ENCODE measurements around the gene NIPAL3.

Gene NIPAL3

GRCh38 chr1:24470592-24470991, 55.0 kb downstream of the NIPAL3 start:
- H4K20me1 ChIP-seq: no peaks in the 10 kb centered on the region
- no peak overlapping the region for H3K4me2 ChIP-seq
- peaks cover 5 to 35% (median 21%) of the 10 kb centered on the region in 10 experiments for H3K4me1 ChIP-seq
- H3K9ac ChIP-seq: no peak overlapping the region
- TF ChIP-seq Cebpa-rat (IDR thresholded peaks at IDR 0.05): no peak
- H3K27ac ChIP-seq: no peak overlapping the region
- no peak overlapping the region for H3K4me3 ChIP-seq
- H3K9me3 ChIP-seq (replicated peaks in 1 of 11): peaks cover 0 to 6% (median 0%) of the 10 kb centered on the region in 11 experiments; a peak in 2 of 22 replicates
- H3K27me3 ChIP-seq: no peaks in the 10 kb centered on the region
- H3K36me3 ChIP-seq: peaks cover 0 to 11% (median 0%) of the 10 kb centered on the region in 11 experiments; a peak in 1 of 22 replicates

DNA sequence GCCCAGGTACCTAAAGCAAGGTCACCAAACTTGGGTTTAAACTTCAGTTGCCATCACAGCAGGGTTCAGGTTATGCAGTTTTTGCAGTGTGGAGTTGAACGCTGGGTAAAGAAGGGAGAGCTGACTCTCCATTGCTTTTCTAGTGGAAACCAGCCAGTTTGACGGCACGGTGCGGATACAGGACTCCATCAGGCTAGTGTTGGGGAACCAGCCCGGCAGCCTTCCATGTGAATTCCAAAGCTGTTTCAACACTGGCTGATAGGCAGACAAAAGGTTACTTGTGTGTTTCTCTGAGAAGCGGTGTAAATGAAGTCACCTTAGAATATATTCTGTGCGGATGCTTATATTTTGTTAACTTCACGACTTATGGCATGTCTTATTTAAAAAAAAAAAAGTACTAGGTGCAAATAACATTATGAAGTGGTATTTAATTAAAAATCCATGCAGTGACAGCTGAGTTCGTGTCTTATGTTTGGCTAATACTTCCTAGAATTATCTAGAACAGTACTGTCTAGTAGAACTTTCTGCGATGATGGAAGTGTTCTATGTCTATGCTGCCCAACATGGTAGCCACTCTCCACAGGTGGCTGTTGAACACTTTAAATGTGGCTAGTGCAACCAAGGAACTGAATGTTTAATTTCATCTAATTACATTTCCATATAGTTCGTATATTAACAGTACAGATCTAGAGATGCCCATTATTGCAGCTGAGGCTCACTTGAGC, 57.1 kb downstream of the NIPAL3 start:
- TF ChIP-seq Cebpa-rat (IDR thresholded peaks at IDR 0.05): no peak
- Histone ChIP-seq H3K4me3 (no peak overlapping the region), H4K20me1 (no peaks in the 10 kb centered on the region), H3K4me2 (no peak overlapping the region), H3K9ac (no peak overlapping the region), H3K27me3 (no peaks in the 10 kb centered on the region), H3K36me3 (0 out of 22 replicates have a peak, but pooled peaks cover 0 to 3% (median 0%) of the 10 kb centered on the region in 11 experiments), H3K27ac (no peak overlapping the region), H3K9me3 (replicated peaks in 1 of 11) (peaks cover 0 to 6% (median 0%) of the 10 kb centered on the region in 11 experiments; a peak in 2 of 22 replicates), H3K4me1 (peaks cover 3 to 23% (median 15%) of the 10 kb centered on the region in 10 experiments; a peak in 17 of 20 replicates)

GRCh38 chr1:24474193-24474592, 58.6 kb downstream of the NIPAL3 start:
- Histone ChIP-seq H3K9me3 (replicated peaks in 1 of 11) (peaks cover 0 to 6% (median 0%) of the 10 kb centered on the region in 11 experiments; a peak in 2 of 22 replicates), H3K4me3 (no peak overlapping the region), H3K27ac (no peak overlapping the region), H3K27me3 (no peaks in the 10 kb centered on the region), H3K4me1 (peaks cover 0 to 12% (median 10%) of the 10 kb centered on the region in 10 experiments; a peak in 14 of 20 replicates), H3K9ac (no peak overlapping the region), H3K36me3 (0 out of 22 replicates have a peak, but pooled peaks cover 0 to 3% (median 0%) of the 10 kb centered on the region in 11 experiments), H3K4me2 (no peak overlapping the region), H4K20me1 (no peaks in the 10 kb centered on the region)
- no peak for TF ChIP-seq Cebpa-rat (IDR thresholded peaks at IDR 0.05)

GRCh38 chr1:24475700-24476099, 60.1 kb downstream of the NIPAL3 start:
- Histone ChIP-seq H3K9me3 (replicated peaks in 1 of 11) (no peaks in the 10 kb centered on the region), H3K27me3 (no peaks in the 10 kb centered on the region), H4K20me1 (no peaks in the 10 kb centered on the region), H3K4me3 (no peak overlapping the region), H3K4me2 (peak overlapping the region in 7 of 11 experiments; percentile 14 to 87 (median 66); a peak in 14 of 22 replicates), H3K27ac (no peak overlapping the region), H3K36me3 (no peaks in the 10 kb centered on the region), H3K9ac (no peak overlapping the region), H3K4me1 (peaks cover 6 to 18% (median 14%) of the 10 kb centered on the region in 10 experiments)
- no peak for TF ChIP-seq Cebpa-rat (IDR thresholded peaks at IDR 0.05)

- Histone ChIP-seq H3K36me3 (no peaks in the 10 kb centered on the region), H3K4me1 (peaks cover 14 to 27% (median 23%) of the 10 kb centered on the region in 10 experiments), H3K9ac (no peak overlapping the region), H4K20me1 (no peaks in the 10 kb centered on the region), H3K27me3 (no peaks in the 10 kb centered on the region), H3K4me3 (no peak overlapping the region), H3K27ac (no peak overlapping the region), H3K4me2 (no peak overlapping the region), H3K9me3 (replicated peaks in 1 of 11) (no peaks in the 10 kb centered on the region)
- TF ChIP-seq Cebpa-rat (IDR thresholded peaks at IDR 0.05): no peak
Measured at GRCh38 chr1:24476571-24476970, 61.0 kb downstream of the NIPAL3 start.

DNA sequence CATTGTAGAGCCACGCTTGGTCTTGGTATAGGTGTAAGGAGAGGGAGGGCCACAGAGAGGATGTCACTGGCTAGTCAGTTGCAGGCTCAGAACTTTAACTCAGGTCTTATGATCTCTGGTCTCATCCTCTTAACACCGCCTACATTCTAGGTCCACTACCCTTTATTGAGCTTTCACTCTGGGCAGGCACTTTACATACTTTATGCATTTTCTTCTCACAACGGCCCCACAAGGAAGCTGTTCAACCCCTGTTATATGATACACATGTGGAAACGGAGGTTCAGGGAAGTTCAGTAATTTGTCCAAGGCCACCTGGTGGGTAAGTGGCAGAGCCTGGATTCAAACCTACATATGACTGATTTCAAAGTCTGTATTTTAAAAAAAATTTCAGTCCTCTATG, 61.7 kb downstream of the NIPAL3 start:
- Histone ChIP-seq H3K9ac (no peak overlapping the region), H3K4me3 (no peak overlapping the region), H3K4me2 (no peak overlapping the region), H3K4me1 (peaks cover 21 to 34% (median 29%) of the 10 kb centered on the region in 10 experiments), H4K20me1 (no peaks in the 10 kb centered on the region), H3K27me3 (no peaks in the 10 kb centered on the region), H3K9me3 (replicated peaks in 1 of 11) (peaks cover 0 to 4% (median 0%) of the 10 kb centered on the region in 11 experiments; a peak in 1 of 22 replicates), H3K27ac (no peak overlapping the region), H3K36me3 (no peaks in the 10 kb centered on the region)
- no peak for TF ChIP-seq Cebpa-rat (IDR thresholded peaks at IDR 0.05)

DNA sequence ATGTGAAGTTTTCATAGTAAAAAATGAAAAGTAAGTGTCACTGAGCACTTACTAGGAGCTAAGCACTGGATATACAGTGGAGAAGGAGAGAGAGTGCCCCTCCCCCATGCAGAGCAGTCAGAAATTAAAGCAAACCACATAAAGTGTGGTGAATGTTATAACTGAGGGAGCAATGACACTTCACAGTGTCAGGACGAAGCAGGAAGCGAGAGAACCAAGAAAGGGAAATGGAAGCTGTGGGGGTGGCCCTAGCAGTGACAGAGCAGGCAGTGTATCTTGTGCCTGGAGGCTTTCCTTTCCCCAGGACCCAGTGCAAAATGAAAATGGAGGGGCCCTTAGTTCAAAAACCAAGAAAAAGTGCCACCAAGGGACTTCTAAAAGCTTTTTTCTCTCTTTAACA, 65.5 kb downstream of the NIPAL3 start:
- H3K9me3 ChIP-seq (replicated peaks in 1 of 11): peaks cover 0 to 6% (median 0%) of the 10 kb centered on the region in 11 experiments; a peak in 1 of 22 replicates
- H3K36me3 ChIP-seq: no peaks in the 10 kb centered on the region
- TF ChIP-seq Cebpa-rat (IDR thresholded peaks at IDR 0.05): no peak
- peaks cover 22 to 39% (median 33%) of the 10 kb centered on the region in 10 experiments for H3K4me1 ChIP-seq
- no peak overlapping the region for H3K4me3 ChIP-seq
- H3K4me2 ChIP-seq: peak overlapping the region; percentile 45 to 77 (median 65)
- H3K9ac ChIP-seq: peak overlapping the region in 8 of 11 experiments; percentile 1 to 56 (median 22); a peak in 9 of 22 replicates
- H3K27ac ChIP-seq: peak overlapping the region; percentile 33 to 79 (median 72); a peak in 20 of 22 replicates
- no peaks in the 10 kb centered on the region for H3K27me3 ChIP-seq
- H4K20me1 ChIP-seq: no peaks in the 10 kb centered on the region

GRCh38 chr1:24481843-24482610, 66.4 kb downstream of the NIPAL3 start:
- H3K4me2 ChIP-seq: peak overlapping the region; percentile 45 to 77 (median 65)
- peak overlapping the region in 9 of 11 experiments; percentile 1 to 56 (median 21); a peak in 9 of 22 replicates for H3K9ac ChIP-seq
- TF ChIP-seq Cebpa-rat (IDR thresholded peaks at IDR 0.05): no peak
- peak overlapping the region; percentile 33 to 79 (median 72); a peak in 19 of 22 replicates for H3K27ac ChIP-seq
- H3K27me3 ChIP-seq: no peaks in the 10 kb centered on the region
- H3K9me3 ChIP-seq (replicated peaks in 1 of 11): peaks cover 0 to 6% (median 0%) of the 10 kb centered on the region in 11 experiments; a peak in 1 of 22 replicates
- H3K36me3 ChIP-seq: no peaks in the 10 kb centered on the region
- H3K4me1 ChIP-seq: peaks cover 28 to 47% (median 42%) of the 10 kb centered on the region in 10 experiments
- H4K20me1 ChIP-seq: no peaks in the 10 kb centered on the region
- H3K4me3 ChIP-seq: peak overlapping the region in 1 of 10 experiments; percentile 27; a peak in 1 of 20 replicates

DNA sequence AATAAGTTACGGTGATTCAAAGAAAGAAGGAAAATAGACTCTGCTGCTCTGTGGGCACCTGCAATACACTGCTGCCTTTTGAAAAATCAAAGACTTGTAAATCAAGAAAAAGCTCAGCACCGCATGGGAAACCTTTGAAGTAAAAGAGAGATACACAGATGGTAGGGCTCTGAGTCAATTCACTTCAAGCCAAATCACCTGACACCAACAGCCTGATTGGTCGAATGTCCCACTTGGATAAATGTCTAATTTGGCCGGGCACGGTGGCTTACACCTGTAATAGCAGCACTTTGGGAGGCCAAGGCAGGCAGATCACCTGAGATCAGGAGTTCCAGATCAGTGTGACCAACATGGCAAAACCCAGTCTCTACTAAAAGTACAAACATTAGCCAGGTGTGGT, 67.8 kb downstream of the NIPAL3 start:
- TF ChIP-seq Cebpa-rat (IDR thresholded peaks at IDR 0.05): no peak
- H3K4me3 ChIP-seq: no peak overlapping the region
- no peaks in the 10 kb centered on the region for H3K36me3 ChIP-seq
- no peaks in the 10 kb centered on the region for H3K27me3 ChIP-seq
- no peaks in the 10 kb centered on the region for H4K20me1 ChIP-seq
- peaks cover 30 to 54% (median 49%) of the 10 kb centered on the region in 10 experiments for H3K4me1 ChIP-seq
- H3K9me3 ChIP-seq (replicated peaks in 1 of 11): peaks cover 0 to 6% (median 0%) of the 10 kb centered on the region in 11 experiments; a peak in 1 of 22 replicates
- no peak overlapping the region for H3K4me2 ChIP-seq
- no peak overlapping the region for H3K9ac ChIP-seq
- no peak overlapping the region for H3K27ac ChIP-seq

Measured in BLaER1 treated with 17β-estradiol and CSF1 and Interleukin-3, amounts not matched to agents 10 nM and 100 nM (cell line).